ENCODE results near the gene SLC38A8.

DNA sequence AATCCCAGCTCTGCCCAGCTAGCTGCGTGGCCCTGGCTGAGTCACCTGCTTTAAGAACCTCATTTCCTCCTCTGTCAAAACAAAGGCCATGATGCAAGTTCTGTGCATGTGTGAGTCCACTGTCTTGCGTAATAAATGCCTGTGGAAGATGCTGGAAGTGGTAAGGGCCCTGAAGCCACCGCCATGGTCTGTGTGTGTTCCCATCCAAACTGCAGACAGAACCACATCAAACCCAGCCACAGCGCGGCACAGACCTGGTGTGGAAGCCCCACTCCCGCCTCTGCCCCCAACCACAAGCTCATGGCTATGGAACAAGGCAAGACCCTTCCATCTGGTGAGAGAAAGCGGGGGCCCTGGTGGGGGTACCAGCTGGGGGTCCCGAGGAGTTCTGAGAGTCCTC, 48.5 kb downstream of the SLC38A8 start:
- TF ChIP-seq, protein P1, sequence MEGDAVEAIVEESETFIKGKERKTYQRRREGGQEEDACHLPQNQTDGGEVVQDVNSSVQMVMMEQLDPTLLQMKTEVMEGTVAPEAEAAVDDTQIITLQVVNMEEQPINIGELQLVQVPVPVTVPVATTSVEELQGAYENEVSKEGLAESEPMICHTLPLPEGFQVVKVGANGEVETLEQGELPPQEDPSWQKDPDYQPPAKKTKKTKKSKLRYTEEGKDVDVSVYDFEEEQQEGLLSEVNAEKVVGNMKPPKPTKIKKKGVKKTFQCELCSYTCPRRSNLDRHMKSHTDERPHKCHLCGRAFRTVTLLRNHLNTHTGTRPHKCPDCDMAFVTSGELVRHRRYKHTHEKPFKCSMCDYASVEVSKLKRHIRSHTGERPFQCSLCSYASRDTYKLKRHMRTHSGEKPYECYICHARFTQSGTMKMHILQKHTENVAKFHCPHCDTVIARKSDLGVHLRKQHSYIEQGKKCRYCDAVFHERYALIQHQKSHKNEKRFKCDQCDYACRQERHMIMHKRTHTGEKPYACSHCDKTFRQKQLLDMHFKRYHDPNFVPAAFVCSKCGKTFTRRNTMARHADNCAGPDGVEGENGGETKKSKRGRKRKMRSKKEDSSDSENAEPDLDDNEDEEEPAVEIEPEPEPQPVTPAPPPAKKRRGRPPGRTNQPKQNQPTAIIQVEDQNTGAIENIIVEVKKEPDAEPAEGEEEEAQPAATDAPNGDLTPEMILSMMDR (IDR thresholded peaks at IDR 0.05): no peak
- no peak for TF ChIP-seq POLR2A (IDR thresholded peaks at IDR 0.05)

Data from Peyer's patch (tissue), 4 donors.